ENCODE measurements around the gene INMT.

DNA sequence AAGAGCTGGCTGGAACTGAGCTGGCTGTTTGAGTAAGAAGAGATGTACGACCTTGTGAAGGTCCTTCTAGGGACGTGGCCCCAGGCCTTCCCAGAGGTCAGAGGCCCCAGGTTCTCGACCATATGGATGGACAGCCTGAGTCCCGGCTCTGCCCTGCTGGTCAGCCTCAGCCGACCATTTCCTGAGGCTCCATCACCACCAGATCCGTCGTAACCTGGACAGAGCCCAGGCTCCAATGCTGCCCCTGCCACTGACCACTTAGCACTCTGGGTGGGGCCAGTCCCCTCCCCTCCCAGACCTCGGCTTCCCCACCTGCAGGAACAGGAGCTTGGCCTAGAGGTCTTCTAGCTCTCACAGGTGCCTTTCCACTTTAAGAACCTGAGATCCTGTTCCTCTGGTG, 10.6 kb upstream of the INMT start:
- TF ChIP-seq GATA3 (IDR thresholded peaks at IDR 0.05; ENCODE audit: low read depth, low read length) = no peak
- no peak for TF ChIP-seq GATA2 (IDR thresholded peaks at IDR 0.05; ENCODE audit: low read depth, low read length)

All from SH-SY5Y (cell line).